ENCODE data around the gene FOLR2.

FOLR2 gene

DNA sequence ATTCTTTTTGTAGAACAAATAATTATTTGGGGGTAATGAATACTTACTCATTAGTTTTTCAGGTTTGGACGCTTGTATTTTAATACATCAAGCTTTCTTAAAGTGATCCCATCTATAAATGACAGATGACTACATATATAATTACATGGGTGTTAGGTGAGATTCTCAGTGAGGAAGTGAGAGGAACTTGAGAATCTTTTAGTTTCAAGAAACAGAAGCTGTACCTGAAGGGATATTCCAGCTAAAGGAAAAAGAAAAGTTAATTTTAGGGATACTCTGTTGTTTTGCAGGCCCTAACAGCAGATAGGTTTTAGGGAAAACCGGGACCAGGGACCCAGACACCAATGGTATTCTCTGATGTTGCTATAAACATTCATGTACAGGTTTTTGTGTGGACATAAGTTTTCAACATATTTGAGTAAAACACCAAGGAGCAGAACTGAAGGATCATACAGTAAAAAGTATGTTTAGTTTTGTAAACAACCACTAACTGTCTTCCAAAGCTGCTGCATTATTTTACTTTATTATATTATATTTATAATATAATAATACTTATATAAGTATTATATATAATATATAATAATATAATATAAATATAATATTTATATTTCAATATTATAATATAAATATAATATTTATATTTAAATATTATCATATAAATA, 51.5 kb downstream of the FOLR2 start:
- Histone ChIP-seq H3F3A (ENCODE audit: insufficient read depth, low read length) (no peaks in the 10 kb centered on the region), H3K9me3 (ENCODE audit: low read length) (no peaks in the 10 kb centered on the region), H2AFZ (ENCODE audit: low read length) (no peak overlapping the region), H4K20me1 (ENCODE audit: insufficient read depth, low read length) (no peaks in the 10 kb centered on the region), H3K79me2 (ENCODE audit: insufficient read depth, low read length) (no peaks in the 10 kb centered on the region), H3K4me2 (ENCODE audit: low read length) (no peak overlapping the region), H3K27ac (ENCODE audit: low read depth, low read length, poor library complexity, severe bottlenecking) (no peak overlapping the region), H3K9ac (ENCODE audit: low read length) (no peak overlapping the region), H3K36me3 (ENCODE audit: insufficient read depth, low read length) (no peaks in the 10 kb centered on the region), H3K9me2 (ENCODE audit: low read depth, low read length) (no peaks in the 10 kb centered on the region), H3K4me3 (ENCODE audit: low read depth, low read length, poor library complexity, severe bottlenecking) (no peak overlapping the region), H3K4me1 (ENCODE audit: insufficient read depth, low read length, severe bottlenecking) (no peaks in the 10 kb centered on the region), H3K27me3 (ENCODE audit: insufficient read depth, low read length) (no peaks in the 10 kb centered on the region)
- TF ChIP-seq EZH2 (IDR thresholded peaks at IDR 0.05; ENCODE audit: borderline replicate concordance, low read length): no peak
- TF ChIP-seq, protein P1, sequence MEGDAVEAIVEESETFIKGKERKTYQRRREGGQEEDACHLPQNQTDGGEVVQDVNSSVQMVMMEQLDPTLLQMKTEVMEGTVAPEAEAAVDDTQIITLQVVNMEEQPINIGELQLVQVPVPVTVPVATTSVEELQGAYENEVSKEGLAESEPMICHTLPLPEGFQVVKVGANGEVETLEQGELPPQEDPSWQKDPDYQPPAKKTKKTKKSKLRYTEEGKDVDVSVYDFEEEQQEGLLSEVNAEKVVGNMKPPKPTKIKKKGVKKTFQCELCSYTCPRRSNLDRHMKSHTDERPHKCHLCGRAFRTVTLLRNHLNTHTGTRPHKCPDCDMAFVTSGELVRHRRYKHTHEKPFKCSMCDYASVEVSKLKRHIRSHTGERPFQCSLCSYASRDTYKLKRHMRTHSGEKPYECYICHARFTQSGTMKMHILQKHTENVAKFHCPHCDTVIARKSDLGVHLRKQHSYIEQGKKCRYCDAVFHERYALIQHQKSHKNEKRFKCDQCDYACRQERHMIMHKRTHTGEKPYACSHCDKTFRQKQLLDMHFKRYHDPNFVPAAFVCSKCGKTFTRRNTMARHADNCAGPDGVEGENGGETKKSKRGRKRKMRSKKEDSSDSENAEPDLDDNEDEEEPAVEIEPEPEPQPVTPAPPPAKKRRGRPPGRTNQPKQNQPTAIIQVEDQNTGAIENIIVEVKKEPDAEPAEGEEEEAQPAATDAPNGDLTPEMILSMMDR (IDR thresholded peaks at IDR 0.05; ENCODE audit: low read length): no peak

All from OCI-LY1 (cell line).